ENCODE data around the gene MARK4.

- TF ChIP-seq CTCF (conservative IDR thresholded peaks at IDR 0.05; ENCODE audit: low read depth, low read length) (no peak), EZH2 (IDR thresholded peaks at IDR 0.05; ENCODE audit: borderline replicate concordance, low read depth, low read length, poor library complexity, severe bottlenecking) (no peak)
Observed at GRCh38 chr19:45342911-45343310, 91.8 kb downstream of the MARK4 start.
